HEK293 (cell line): ENCODE data around the gene FRZB.

Experiments used
- CTCF ChIA-PET: fragments of 350-600 bp; formaldehyde crosslinking; extraction: SDS; loops from one replicate; lab custom pipeline; 2021; ENCODE audit warnings: antibody characterized with exemption; lab: Yijun Ruan, JAX
- POLR2A ChIA-PET: fragments of 300-600 bp; formaldehyde crosslinking; extraction: SDS; loops from one replicate; lab custom pipeline; 2020; ENCODE audit warnings: antibody characterized with exemption, inconsistent platforms; lab: Yijun Ruan, JAX
- H3K27ac ChIP-seq: fragments of 200-500 bp; sonication (Bioruptor generic); 2 replicates; pipeline ENCODE4 v1.5.1; 2014; ENCODE audit warnings: low read depth, low read length, control low read depth, inconsistent platforms; ENCODE audit errors: extremely low read depth
- H3K36me3 ChIP-seq, 2 experiments: fragments of 200-500 bp in 1 of 2; sonication (Bioruptor generic) in 1 of 2; 1 replicate in 1 of 2; 2 replicates in 1 of 2; pipeline ENCODE4 v1.5.1; 2014 to 2017; ENCODE audit warnings: inconsistent platforms in 2 of 2, low read length in 2 of 2; ENCODE audit not compliant: control insufficient read depth in 2 of 2, insufficient read depth in 1 of 2
- H3K4me1 ChIP-seq: fragments of 200-500 bp; sonication (Bioruptor generic); 2 replicates; pipeline ENCODE4 v1.5.1; 2014; ENCODE audit warnings: mild to moderate bottlenecking, low read length, inconsistent platforms; ENCODE audit not compliant: control insufficient read depth, insufficient read depth
- H3K4me3 ChIP-seq: 2 replicates; pipeline ENCODE4 v1.5.1; 2011; ENCODE audit warnings: low read depth, mild to moderate bottlenecking, control low read depth, low read length, moderate library complexity
- H3K9me3 ChIP-seq: fragments of 200-500 bp; sonication (Bioruptor generic); 2 replicates; pipeline ENCODE4 v1.5.1; 2014; ENCODE audit warnings: low read depth, low read length, inconsistent platforms; ENCODE audit not compliant: control insufficient read depth, insufficient read depth
- KLF8 ChIP-seq: fragments of 450-650 bp; formaldehyde crosslinking; IDR thresholded peaks from 2 replicates; pipeline ENCODE4 v1.5.1; 2016; ENCODE audit warnings: missing biosample characterization, missing genetic modification characterization
- MYNN ChIP-seq: fragments of 450-650 bp; formaldehyde crosslinking; IDR thresholded peaks from 2 replicates; pipeline ENCODE4 v1.5.1; 2016; ENCODE audit warnings: missing biosample characterization, missing genetic modification characterization, borderline replicate concordance
- MZF1 ChIP-seq: fragments of 450-650 bp; formaldehyde crosslinking; IDR thresholded peaks from 2 replicates; pipeline ENCODE4 v1.5.1; 2017; ENCODE audit warnings: missing biosample characterization, missing genetic modification characterization, borderline replicate concordance
- OSR2 ChIP-seq: fragments of 450-650 bp; formaldehyde crosslinking; IDR thresholded peaks from 2 replicates; pipeline ENCODE4 v1.5.1; 2016; ENCODE audit warnings: missing biosample characterization, missing genetic modification characterization
- SALL2 ChIP-seq: fragments of 450-650 bp; formaldehyde crosslinking; IDR thresholded peaks from 2 replicates; pipeline ENCODE4 v1.5.0; 2017; ENCODE audit warnings: missing biosample characterization, mild to moderate bottlenecking, missing genetic modification characterization, borderline replicate concordance
- SCRT2 ChIP-seq: fragments of 450-650 bp; formaldehyde crosslinking; IDR thresholded peaks from 2 replicates; pipeline ENCODE4 v1.5.1; 2016; ENCODE audit warnings: missing biosample characterization, missing genetic modification characterization
- ZBTB7A ChIP-seq: fragments of 450-650 bp; formaldehyde crosslinking; IDR thresholded peaks from 2 replicates; pipeline ENCODE4 v1.5.1; 2016; ENCODE audit warnings: low read depth, missing biosample characterization, missing genetic modification characterization
- ZNF416 ChIP-seq: fragments of 450-650 bp; formaldehyde crosslinking; IDR thresholded peaks from 2 replicates; pipeline ENCODE4 v1.5.1; 2016; ENCODE audit warnings: missing biosample characterization, missing genetic modification characterization
- ZNF514 ChIP-seq: fragments of 450-650 bp; formaldehyde crosslinking; IDR thresholded peaks from 2 replicates; pipeline ENCODE4 v1.5.1; 2016; ENCODE audit warnings: missing biosample characterization, missing genetic modification characterization
- ZNF629 ChIP-seq: fragments of 450-650 bp; formaldehyde crosslinking; IDR thresholded peaks from 2 replicates; pipeline ENCODE4 v1.5.1; 2017; ENCODE audit warnings: missing biosample characterization, missing genetic modification characterization
- ZNF777 ChIP-seq: fragments of 450-650 bp; formaldehyde crosslinking; IDR thresholded peaks from 2 replicates; pipeline ENCODE4 v1.5.1; 2017; ENCODE audit warnings: missing biosample characterization, missing genetic modification characterization, borderline replicate concordance
- ZNF791 ChIP-seq: fragments of 450-650 bp; formaldehyde crosslinking; IDR thresholded peaks from 2 replicates; pipeline ENCODE4 v1.5.1; 2016; ENCODE audit warnings: missing biosample characterization, missing genetic modification characterization
- ZXDB ChIP-seq: fragments of 450-650 bp; formaldehyde crosslinking; IDR thresholded peaks from 2 replicates; pipeline ENCODE4 v1.5.1; 2016; ENCODE audit warnings: missing biosample characterization, missing genetic modification characterization
- TF ChIP-seq, protein P1 (sequence below): fragments of 450-650 bp; formaldehyde crosslinking; IDR thresholded peaks from 2 replicates; pipeline ENCODE4 v1.5.1; 2017; ENCODE audit warnings: missing biosample characterization, missing genetic modification characterization
- TF ChIP-seq, protein P2 (sequence below): fragments of 450-650 bp; formaldehyde crosslinking; IDR thresholded peaks from 2 replicates; pipeline ENCODE4 v1.5.1; 2016; ENCODE audit warnings: missing biosample characterization, missing genetic modification characterization
- TF ChIP-seq, protein P3 (sequence below): fragments of 450-650 bp; formaldehyde crosslinking; IDR thresholded peaks from 2 replicates; pipeline ENCODE4 v1.5.1; 2017; ENCODE audit warnings: missing biosample characterization, mild to moderate bottlenecking, missing genetic modification characterization, moderate library complexity
- TF ChIP-seq, protein P4 (sequence below): fragments of 450-650 bp; formaldehyde crosslinking; IDR thresholded peaks from 2 replicates; pipeline ENCODE4 v1.5.1; 2016; ENCODE audit warnings: missing biosample characterization, missing genetic modification characterization, low read depth
- TF ChIP-seq, protein P5 (sequence below): fragments of 450-650 bp; formaldehyde crosslinking; IDR thresholded peaks from 2 replicates; pipeline ENCODE4 v1.5.1; 2016; ENCODE audit warnings: missing biosample characterization, missing genetic modification characterization
- TF ChIP-seq, protein P6 (sequence below): fragments of 450-650 bp; formaldehyde crosslinking; IDR thresholded peaks from 2 replicates; pipeline ENCODE4 v1.5.1; 2016; ENCODE audit warnings: missing biosample characterization, missing genetic modification characterization
- TF ChIP-seq, protein P7 (sequence below): fragments of 450-650 bp; IDR thresholded peaks from 2 replicates; pipeline ENCODE4 v1.5.1; 2018; ENCODE audit warnings: missing biosample characterization, mild to moderate bottlenecking, missing genetic modification characterization

Gene FRZB

DNA sequence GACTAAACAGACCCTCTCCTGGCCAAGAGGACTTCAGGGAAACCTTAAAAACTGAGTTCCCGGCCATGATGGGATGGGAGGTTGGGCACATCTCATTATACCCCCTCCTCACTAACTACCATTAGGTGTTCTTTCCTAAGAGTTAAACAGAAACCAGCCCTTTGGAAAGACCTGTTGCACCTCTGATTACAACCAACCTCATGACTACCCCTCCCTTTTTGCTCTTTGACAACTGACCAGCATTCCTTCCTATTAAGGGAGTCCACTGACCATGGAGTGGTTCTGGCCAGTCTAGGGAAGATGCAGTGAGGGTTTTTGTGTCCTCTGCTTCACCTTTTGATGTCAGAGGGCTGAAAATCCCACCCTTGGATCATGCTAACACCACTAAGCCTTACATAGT, 44.5 kb upstream of the FRZB start:
- TF ChIP-seq ZBTB7A (tag by site-specific recombination): no peak
- TF ChIP-seq SCRT2: peak; percentile 75
- no peak for TF ChIP-seq MYNN (tag by site-specific recombination)
- TF ChIP-seq, all 188 proteins: peak for 1
- H3K4me3 ChIP-seq: no peak overlapping the region
- no peak overlapping the region for H3K27ac ChIP-seq
- ChIA-PET POLR2A (no interaction called here), CTCF (no interaction called here)
- peaks cover 4% of the 10 kb centered on the region for H3K4me1 ChIP-seq
- peaks cover 0 to 34% of the 10 kb centered on the region in 2 experiments; a peak in 2 of 3 replicates for H3K36me3 ChIP-seq
- no peaks in the 10 kb centered on the region for H3K9me3 ChIP-seq

DNA sequence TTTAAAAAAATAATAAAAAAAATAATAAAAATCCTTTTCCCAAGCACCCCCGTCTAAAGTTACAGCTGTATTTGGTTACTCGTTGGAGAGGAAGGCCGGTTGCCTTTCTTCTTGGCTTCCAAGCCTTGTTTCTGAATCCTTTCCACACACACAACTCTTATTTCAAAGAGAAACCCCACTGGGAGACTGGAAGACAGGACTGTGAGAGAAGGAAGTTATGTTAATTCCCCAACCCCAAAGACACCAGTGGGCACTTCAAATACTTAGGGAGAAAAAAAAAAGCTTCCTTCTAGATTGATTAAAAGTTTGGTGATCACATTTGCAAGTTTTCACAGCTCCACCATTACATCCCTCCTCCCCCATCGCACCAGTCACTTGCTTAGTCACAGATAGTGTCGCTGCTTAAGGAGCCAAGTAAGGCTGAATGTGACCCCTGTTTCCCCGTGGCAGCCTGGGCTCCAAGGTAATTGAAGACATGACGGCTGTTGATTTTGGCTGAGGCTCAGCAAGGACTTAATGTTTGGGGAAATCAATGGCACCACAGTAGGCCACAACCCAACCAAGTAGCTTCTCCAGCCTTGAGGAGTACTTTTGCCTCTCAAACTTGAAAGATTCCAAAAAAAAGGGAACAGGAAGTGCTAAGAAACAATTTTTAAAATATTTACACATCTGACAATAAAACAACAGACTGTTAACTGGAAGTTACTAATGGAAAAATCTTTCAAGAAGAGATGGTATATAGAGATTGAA, 40.8 kb upstream of the FRZB start:
- no peak overlapping the region for H3K4me3 ChIP-seq
- H3K27ac ChIP-seq: no peak overlapping the region
- ChIA-PET POLR2A (no interaction called here), CTCF (interaction anchor here (2.1 kb wide), 1 partner anchor 73 kb away, joined by 8 read pairs; no protein-coding TSS in a partner anchor)
- H3K36me3 ChIP-seq: peaks cover 0 to 10% of the 10 kb centered on the region in 2 experiments; a peak in 2 of 3 replicates
- H3K4me1 ChIP-seq: no peaks in the 10 kb centered on the region
- H3K9me3 ChIP-seq: no peaks in the 10 kb centered on the region
- TF ChIP-seq SALL2 (tag by site-specific recombination) (no peak), KLF8 (tag by site-specific recombination) (no peak), MZF1 (peak; percentile 67; the same call in 1 of the 2 replicates), ZNF629 (0 out of 2 replicates have a peak, but pooled peaks have one; percentile 23), ZXDB (0 out of 2 replicates have a peak, but pooled peaks have one; percentile 24), ZNF416 (tag by site-specific recombination) (no peak), ZNF514 (tag by site-specific recombination) (no peak), ZNF791 (tag by site-specific recombination) (no peak), OSR2 (tag by site-specific recombination) (peak; percentile 92), ZNF777 (tag by site-specific recombination) (no peak)
- TF ChIP-seq, protein P1, sequence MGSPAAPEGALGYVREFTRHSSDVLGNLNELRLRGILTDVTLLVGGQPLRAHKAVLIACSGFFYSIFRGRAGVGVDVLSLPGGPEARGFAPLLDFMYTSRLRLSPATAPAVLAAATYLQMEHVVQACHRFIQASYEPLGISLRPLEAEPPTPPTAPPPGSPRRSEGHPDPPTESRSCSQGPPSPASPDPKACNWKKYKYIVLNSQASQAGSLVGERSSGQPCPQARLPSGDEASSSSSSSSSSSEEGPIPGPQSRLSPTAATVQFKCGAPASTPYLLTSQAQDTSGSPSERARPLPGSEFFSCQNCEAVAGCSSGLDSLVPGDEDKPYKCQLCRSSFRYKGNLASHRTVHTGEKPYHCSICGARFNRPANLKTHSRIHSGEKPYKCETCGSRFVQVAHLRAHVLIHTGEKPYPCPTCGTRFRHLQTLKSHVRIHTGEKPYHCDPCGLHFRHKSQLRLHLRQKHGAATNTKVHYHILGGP (tag by site-specific recombination): no peak
- TF ChIP-seq, protein P2, sequence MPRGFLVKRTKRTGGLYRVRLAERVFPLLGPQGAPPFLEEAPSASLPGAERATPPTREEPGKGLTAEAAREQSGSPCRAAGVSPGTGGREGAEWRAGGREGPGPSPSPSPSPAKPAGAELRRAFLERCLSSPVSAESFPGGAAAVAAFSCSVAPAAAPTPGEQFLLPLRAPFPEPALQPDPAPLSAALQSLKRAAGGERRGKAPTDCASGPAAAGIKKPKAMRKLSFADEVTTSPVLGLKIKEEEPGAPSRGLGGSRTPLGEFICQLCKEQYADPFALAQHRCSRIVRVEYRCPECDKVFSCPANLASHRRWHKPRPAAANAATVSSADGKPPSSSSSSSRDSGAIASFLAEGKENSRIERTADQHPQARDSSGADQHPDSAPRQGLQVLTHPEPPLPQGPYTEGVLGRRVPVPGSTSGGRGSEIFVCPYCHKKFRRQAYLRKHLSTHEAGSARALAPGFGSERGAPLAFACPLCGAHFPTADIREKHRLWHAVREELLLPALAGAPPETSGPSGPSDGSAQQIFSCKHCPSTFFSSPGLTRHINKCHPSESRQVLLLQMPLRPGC: no peak
- TF ChIP-seq, protein P3, sequence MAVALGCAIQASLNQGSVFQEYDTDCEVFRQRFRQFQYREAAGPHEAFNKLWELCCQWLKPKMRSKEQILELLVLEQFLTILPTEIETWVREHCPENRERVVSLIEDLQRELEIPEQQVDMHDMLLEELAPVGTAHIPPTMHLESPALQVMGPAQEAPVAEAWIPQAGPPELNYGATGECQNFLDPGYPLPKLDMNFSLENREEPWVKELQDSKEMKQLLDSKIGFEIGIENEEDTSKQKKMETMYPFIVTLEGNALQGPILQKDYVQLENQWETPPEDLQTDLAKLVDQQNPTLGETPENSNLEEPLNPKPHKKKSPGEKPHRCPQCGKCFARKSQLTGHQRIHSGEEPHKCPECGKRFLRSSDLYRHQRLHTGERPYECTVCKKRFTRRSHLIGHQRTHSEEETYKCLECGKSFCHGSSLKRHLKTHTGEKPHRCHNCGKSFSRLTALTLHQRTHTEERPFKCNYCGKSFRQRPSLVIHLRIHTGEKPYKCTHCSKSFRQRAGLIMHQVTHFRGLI: no peak
- TF ChIP-seq, protein P4, sequence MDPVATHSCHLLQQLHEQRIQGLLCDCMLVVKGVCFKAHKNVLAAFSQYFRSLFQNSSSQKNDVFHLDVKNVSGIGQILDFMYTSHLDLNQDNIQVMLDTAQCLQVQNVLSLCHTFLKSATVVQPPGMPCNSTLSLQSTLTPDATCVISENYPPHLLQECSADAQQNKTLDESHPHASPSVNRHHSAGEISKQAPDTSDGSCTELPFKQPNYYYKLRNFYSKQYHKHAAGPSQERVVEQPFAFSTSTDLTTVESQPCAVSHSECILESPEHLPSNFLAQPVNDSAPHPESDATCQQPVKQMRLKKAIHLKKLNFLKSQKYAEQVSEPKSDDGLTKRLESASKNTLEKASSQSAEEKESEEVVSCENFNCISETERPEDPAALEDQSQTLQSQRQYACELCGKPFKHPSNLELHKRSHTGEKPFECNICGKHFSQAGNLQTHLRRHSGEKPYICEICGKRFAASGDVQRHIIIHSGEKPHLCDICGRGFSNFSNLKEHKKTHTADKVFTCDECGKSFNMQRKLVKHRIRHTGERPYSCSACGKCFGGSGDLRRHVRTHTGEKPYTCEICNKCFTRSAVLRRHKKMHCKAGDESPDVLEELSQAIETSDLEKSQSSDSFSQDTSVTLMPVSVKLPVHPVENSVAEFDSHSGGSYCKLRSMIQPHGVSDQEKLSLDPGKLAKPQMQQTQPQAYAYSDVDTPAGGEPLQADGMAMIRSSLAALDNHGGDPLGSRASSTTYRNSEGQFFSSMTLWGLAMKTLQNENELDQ (tag by site-specific recombination): no peak
- TF ChIP-seq, protein P5, sequence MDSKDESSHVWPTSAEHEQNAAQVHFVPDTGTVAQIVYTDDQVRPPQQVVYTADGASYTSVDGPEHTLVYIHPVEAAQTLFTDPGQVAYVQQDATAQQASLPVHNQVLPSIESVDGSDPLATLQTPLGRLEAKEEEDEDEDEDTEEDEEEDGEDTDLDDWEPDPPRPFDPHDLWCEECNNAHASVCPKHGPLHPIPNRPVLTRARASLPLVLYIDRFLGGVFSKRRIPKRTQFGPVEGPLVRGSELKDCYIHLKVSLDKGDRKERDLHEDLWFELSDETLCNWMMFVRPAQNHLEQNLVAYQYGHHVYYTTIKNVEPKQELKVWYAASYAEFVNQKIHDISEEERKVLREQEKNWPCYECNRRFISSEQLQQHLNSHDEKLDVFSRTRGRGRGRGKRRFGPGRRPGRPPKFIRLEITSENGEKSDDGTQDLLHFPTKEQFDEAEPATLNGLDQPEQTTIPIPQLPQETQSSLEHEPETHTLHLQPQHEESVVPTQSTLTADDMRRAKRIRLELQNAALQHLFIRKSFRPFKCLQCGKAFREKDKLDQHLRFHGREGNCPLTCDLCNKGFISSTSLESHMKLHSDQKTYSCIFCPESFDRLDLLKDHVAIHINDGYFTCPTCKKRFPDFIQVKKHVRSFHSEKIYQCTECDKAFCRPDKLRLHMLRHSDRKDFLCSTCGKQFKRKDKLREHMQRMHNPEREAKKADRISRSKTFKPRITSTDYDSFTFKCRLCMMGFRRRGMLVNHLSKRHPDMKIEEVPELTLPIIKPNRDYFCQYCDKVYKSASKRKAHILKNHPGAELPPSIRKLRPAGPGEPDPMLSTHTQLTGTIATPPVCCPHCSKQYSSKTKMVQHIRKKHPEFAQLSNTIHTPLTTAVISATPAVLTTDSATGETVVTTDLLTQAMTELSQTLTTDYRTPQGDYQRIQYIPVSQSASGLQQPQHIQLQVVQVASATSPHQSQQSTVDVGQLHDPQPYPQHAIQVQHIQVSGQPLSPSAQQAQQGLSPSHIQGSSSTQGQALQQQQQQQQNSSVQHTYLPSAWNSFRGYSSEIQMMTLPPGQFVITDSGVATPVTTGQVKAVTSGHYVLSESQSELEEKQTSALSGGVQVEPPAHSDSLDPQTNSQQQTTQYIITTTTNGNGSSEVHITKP (tag by site-specific recombination): 0 out of 2 replicates have a peak, but pooled peaks have one; percentile 22
- TF ChIP-seq, protein P6, sequence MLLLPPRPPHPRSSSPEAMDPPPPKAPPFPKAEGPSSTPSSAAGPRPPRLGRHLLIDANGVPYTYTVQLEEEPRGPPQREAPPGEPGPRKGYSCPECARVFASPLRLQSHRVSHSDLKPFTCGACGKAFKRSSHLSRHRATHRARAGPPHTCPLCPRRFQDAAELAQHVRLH (tag by site-specific recombination): 0 out of 2 replicates have a peak, but pooled peaks have one; percentile 29
- TF ChIP-seq, protein P7, sequence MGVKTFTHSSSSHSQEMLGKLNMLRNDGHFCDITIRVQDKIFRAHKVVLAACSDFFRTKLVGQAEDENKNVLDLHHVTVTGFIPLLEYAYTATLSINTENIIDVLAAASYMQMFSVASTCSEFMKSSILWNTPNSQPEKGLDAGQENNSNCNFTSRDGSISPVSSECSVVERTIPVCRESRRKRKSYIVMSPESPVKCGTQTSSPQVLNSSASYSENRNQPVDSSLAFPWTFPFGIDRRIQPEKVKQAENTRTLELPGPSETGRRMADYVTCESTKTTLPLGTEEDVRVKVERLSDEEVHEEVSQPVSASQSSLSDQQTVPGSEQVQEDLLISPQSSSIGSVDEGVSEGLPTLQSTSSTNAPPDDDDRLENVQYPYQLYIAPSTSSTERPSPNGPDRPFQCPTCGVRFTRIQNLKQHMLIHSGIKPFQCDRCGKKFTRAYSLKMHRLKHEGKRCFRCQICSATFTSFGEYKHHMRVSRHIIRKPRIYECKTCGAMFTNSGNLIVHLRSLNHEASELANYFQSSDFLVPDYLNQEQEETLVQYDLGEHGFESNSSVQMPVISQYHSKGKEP: no peak
